Activated CD4-positive, alpha-beta T cell treated with anti-CD3 and anti-CD28 coated beads, Interleukin-2, amount 50 U/mL, for 24 hours (primary cell): ENCODE data around the gene RAB25.

ENCODE experiments used
- DNase-seq, 2 donors: peaks; one replicate each; pipeline ENCODE4 v3.0.0-alpha.2; 2020; ENCODE audit warnings: low read depth in 1 of 2, low spot score in 1 of 2

The RAB25 gene

GRCh38 chr1:156078728-156079127, 17.8 kb downstream of the RAB25 start:
- DNase-seq: no peak

GRCh38 chr1:156079762-156080161, 18.8 kb downstream of the RAB25 start:
- no peak for DNase-seq

GRCh38 chr1:156080241-156080862, 19.4 kb downstream of the RAB25 start:
- DNase-seq: no peak

GRCh38 chr1:156080863-156081179, 19.9 kb downstream of the RAB25 start:
- DNase-seq: no peak

GRCh38 chr1:156081180-156081916, 20.4 kb downstream of the RAB25 start:
- DNase-seq: no peak

- DNase-seq: no peak
These were observed 21.0 kb downstream of the RAB25 start for GRCh38 chr1:156081917-156082308.

- peak; percentile 25 to 32 for DNase-seq
These were observed 21.5 kb downstream of the RAB25 start, which contains the start of gene MEX3A for GRCh38 chr1:156082309-156083091. TSS of gene MEX3A (minus strand) at chr1:156082465. CDS start at chr1:156081998, 467 bp downstream.

GRCh38 chr1:156083800-156084790, 23.1 kb downstream of the RAB25 start:
- no peak for DNase-seq

GRCh38 chr1:156086256-156086662, 25.3 kb downstream of the RAB25 start:
- no peak for DNase-seq

- DNase-seq: no peak
These were observed 28.7 kb downstream of the RAB25 start for GRCh38 chr1:156089704-156090103.

GRCh38 chr1:156090138-156090839, 29.3 kb downstream of the RAB25 start:
- no peak for DNase-seq

GRCh38 chr1:156090840-156091188, 29.9 kb downstream of the RAB25 start:
- peak; percentile 85 to 86 for DNase-seq

GRCh38 chr1:156091610-156092009, 30.6 kb downstream of the RAB25 start:
- no peak for DNase-seq

- DNase-seq: no peak
These were observed 35.0 kb downstream of the RAB25 start for GRCh38 chr1:156095906-156096508.

GRCh38 chr1:156096640-156097391, 35.9 kb downstream of the RAB25 start:
- peak; percentile 67 to 93 for DNase-seq

- peak in 1 of 2 donors; percentile 47 for DNase-seq
These were observed 36.7 kb downstream of the RAB25 start for GRCh38 chr1:156097499-156098178.

GRCh38 chr1:156098784-156099183, 37.8 kb downstream of the RAB25 start:
- no peak for DNase-seq

- DNase-seq: no peak
These were observed 38.3 kb downstream of the RAB25 start for GRCh38 chr1:156099282-156099681.
